HG02973 (cell line): ENCODE data around the gene CSN3.
"Not testable (repeated sequence)": the region's sequence is repeated elsewhere in the genome, so short reads cannot be mapped to it uniquely, and the experiment has no call there.

Experiments used
- ATAC-seq: cut with Tn5 transposase; IDR thresholded peaks from one replicate; pipeline ENCODE4 v1.9.1; 2021; ENCODE audit warnings: moderate library complexity; ENCODE audit not compliant: unreplicated experiment

Gene CSN3

GRCh38 chr4:70242297-70242696 is at the start of gene CSN3:
Gene CSN3, plus strand, starts transcription at chr4:70242597. Its CDS starts 2,223 bp downstream, at chr4:70244820.
- not testable (repeated sequence) for ATAC-seq

- ATAC-seq: no peak
These were observed 49.5 kb upstream of the CSN3 start for GRCh38 chr4:70192895-70193294.

- no peak for ATAC-seq
These were observed 47.0 kb upstream of the CSN3 start, which contains the start of gene ODAM for GRCh38 chr4:70195425-70195824. Gene ODAM, plus strand, starts transcription at chr4:70195725. Its CDS starts 819 bp downstream, at chr4:70196544.

DNA sequence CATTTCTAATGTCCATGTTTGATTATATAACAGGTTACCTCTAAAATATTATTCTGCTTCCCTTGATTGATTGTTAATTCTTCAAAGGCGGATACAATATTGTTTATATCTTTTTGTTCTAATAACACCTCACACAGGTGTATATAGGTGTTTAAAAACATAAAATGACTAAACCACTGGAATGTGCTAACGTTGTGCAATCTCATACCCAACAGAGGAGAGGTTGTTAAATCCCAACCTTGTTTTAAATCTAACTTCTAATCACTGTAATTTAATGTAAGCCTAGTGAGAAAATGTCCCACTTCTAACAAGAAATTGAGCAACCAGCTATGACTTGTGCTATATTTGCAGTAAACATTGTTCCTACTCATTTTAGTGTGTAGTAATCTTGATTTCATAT is 45.5 kb upstream of the CSN3 start:
- ATAC-seq: no peak

DNA sequence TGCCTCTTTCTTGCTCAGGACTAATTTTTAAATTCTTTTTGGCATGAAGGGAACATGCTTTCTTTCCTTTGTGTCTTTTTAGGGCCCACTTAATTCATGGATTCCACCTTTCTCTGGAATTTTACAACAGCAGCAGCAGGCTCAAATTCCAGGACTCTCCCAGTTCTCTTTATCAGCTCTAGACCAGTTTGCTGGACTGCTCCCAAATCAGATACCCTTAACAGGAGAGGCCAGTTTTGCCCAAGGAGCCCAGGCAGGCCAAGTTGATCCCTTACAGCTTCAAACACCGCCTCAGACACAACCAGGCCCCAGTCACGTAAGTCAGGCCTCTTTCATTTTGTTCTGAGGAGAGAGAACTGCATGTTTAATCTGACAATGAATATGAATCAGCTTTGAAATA is 44.6 kb upstream of the CSN3 start:
- ATAC-seq: no peak

DNA sequence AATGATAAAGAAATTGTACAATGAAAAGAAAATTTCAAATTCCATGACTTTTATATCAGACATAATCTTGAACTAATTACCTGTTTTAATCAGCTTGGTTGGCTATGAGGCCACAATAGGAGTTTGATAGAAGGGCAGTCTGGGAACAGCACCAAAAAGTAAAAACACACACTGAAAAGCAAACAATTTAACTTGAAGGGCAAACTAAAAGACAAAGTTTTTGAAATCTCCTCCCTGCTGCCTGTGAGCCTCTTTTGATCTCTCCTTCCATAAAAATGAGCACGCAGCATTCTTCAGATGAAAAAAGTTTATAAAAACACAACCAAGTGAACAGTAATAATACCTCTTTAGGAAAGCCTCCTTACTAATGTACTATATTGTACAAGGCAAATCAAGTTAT is 38.8 kb upstream of the CSN3 start:
- no peak for ATAC-seq

DNA sequence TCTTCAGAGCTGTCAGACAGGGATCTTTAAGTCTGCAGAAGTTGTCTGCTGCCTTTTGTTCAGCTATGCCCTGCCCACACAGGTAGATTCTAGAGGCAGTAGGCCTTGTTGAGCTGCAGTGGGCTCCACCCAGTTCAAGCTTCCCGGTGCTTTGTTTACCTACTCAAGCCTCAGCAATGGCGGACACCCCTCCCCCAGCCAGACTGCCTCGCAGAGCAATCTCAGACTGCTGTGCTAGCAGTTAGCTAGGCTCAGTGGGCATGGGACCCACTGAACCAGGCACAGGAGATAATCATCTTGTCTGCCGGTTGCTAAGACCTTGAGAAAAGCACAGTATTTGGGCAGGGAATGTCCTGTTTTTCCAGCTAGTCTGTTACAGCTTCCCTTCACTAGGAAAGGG is 29.6 kb upstream of the CSN3 start:
- ATAC-seq: not testable (repeated sequence)

DNA sequence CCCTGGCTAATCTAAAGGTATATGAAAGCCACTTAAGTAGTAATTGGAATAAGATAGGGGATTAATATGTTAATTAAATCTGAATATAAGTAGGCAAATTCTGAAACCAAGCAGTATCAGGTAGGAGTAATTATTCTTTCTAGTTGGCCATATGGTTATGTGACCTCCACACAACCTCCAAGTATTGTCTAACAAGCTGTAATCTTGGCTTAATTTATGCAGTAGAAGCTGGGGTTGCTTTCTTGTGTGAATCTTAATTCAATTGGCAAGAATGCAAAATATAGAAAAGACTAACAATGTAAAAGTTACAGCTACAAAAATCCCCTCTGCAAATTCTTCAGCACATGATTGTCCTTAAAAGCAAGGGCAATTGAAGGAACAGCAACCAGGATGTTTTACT is 26.3 kb upstream of the CSN3 start:
- not testable (repeated sequence) for ATAC-seq

DNA sequence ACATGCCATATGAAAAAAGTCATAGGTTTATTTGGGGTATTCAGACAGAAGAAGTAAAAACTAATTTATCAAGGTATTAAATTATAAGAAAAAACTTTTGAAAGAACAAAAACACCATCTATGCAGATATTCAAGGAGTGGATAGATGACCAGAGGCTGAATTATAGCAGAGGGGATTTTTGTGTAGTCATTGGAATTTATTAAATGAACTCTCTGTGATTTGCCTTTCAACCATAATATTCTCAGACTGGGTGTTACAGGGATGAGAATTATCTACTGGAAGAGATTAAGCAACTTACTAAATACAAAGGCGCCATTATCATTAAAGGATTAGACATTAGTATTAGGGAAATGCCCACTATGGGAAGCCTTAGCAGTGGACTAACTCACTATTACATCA is 25.8 kb upstream of the CSN3 start:
- not testable (repeated sequence) for ATAC-seq

GRCh38 chr4:70221389-70221788 is 21.0 kb upstream of the CSN3 start:
- ATAC-seq: not testable (repeated sequence)

DNA sequence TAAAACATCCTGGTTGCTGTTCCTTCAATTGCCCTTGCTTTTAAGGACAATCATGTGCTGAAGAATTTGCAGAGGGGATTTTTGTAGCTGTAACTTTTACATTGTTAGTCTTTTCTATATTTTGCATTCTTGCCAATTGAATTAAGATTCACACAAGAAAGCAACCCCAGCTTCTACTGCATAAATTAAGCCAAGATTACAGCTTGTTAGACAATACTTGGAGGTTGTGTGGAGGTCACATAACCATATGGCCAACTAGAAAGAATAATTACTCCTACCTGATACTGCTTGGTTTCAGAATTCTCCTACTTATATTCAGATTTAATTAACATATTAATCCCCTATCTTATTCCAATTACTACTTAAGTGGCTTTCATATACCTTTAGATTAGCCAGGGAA is 20.6 kb upstream of the CSN3 start:
- ATAC-seq: not testable (repeated sequence)

- no peak for ATAC-seq
These were observed 16.6 kb upstream of the CSN3 start, which contains the start of gene FDCSP for GRCh38 chr4:70225824-70226223. Gene FDCSP, plus strand, starts transcription at chr4:70226124. Its CDS starts 5,071 bp downstream, at chr4:70231195.

DNA sequence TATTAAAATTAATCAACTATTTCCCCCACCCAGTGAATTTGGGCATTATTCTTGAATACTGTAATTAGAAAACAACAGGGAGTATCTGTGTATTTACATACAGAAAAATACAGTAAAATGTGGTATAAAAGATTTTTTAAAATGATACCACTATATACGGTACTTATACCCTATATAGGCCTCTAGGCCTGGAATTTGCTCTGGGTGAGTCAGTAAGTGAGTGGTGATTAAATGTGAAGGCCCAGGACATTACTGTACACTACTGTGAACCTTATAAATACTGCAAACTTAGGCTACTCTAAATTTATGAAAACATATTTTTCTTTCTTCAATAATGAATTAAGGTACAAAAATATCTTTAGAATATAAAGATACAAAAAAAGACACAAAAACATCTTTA is 6.3 kb upstream of the CSN3 start:
- no peak for ATAC-seq

DNA sequence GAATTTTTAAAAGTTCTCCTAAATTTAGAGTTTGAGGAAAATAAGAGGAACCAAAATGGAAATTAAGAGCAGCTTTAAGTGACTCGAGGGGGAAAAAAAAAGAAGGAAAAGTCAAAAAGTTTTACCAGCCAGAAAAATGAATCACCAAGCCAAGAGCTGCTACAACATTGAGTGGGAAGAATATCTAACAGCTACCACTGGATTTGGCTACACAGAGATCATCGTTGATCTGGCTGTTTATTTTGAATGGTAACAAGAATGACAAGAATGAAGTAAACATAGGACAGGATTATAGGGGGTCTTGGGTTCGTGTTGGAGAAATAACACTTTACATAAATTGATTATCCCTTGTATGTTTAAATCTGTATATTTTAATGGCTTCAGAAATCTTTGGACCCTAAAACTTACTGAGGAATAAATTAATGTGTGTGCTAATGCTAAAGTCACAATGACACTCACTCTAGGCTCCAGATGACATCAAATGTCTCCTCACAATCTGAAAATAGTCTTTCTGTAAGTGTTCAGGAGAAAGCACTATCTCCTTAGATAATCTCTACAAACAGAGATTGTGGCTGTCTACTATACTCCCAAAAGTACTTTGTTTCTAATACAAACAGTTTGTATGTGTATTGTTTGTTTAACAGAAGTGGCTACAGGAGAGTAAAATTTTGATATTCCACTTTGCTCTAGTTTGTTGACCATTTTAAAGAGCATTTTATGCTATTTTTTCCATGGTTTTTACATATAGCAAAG is 3.1 kb upstream of the CSN3 start:
- ATAC-seq: no peak

GRCh38 chr4:70239884-70240591 is 2.4 kb upstream of the CSN3 start:
- no peak for ATAC-seq

- no peak for ATAC-seq
These were observed 694 bp downstream of the CSN3 start for GRCh38 chr4:70243091-70243490.

DNA sequence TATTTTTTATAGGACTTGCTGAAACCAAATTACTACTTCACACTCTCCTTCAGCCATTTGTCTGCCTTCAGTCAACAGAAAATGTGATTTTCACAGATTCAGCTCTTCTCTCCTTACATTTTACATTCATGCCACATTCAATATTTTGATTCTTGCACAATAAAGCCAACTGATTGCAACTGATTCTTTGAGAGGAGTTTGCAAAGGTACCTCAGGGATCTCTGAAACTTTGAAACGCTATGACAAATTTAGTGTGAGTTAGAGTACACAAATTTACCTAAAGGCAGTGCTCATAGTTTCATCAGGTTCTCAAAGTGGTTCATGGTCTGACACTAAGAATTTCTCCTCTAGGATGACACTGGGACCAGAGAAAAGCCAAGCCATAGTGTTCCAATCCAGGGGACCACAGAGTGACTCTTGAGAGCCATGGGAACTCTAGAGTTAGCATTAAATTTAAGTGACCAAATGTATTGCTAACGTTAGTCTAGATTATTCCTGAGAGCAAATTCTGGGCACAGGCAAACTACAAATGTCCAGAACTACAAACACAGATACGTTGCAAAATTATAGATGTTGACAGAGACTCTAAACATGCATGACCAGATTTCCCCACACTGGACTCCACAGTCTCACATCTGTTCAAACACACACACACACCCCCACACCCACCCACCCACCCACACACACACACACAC is 9.0 kb downstream of the CSN3 start:
- no peak for ATAC-seq

- no peak for ATAC-seq
These were observed 9.5 kb downstream of the CSN3 start for GRCh38 chr4:70251945-70252277.

DNA sequence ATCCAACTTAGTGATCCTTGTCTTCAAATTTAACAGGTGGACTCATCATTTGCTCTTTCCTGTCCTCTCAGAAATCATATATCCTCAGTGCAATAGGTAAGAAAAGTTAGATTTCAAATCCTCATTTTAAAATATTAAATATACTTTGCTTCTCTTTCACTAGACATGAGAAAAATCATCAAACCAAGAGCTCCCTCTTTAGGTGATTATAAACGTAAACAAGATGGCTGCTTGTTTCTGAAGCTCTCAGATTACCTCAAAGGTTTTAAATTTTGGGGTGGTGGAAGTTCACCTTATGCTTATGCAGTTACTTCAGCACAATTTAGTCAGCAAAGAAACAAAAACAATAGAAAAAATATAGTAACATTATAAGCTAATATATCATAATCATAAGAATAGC is 27.3 kb downstream of the CSN3 start:
- ATAC-seq: no peak

- ATAC-seq: no peak
These were observed 34.7 kb downstream of the CSN3 start for GRCh38 chr4:70277121-70277520.

DNA sequence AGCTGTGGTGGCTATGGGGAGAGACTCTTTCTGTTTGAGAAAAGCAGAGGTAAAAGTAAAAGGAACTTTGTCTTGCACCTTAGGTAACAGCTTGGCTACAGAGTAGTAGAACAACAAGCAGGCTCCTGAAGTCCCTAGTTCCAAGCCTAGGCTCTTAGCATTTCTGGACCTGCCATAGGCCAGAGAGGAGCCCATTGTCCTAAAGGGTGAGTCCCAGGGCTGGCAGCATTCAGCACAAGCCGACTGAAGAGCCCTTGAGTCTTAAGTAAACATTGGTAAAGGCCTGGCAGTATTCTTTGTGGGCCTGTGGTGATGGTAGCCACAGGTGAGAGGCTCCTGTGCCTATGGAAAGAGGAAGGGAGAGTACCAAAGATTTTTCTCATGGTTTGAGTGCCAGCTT is 38.2 kb downstream of the CSN3 start:
- ATAC-seq: no peak

DNA sequence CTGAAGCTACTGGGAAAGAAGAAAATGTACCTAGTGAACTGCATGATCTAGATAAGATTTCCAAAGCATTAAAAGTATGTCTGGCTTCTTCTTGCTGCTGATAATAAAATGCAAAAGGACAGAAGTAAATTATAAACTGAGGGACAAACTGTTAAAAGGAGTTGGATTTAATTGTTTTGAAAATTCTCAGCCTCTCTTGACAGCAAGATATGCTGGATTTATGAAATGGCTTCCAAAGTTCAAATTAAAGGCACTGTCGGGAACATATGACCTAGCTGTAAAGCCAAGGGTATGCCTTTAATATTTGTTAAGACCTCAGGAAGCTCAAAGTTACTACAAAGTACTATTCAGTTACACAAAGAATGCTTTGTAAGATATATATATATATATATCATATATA is 46.3 kb downstream of the CSN3 start:
- no peak for ATAC-seq
